AG09309 (cell line): Measurements from ENCODE around the gene ASTN2.

Source experiments
- DNase-seq: peaks from one replicate; pipeline ENCODE4 v3.0.0-alpha.2; 2010; ENCODE audit warnings: low read depth
- H3K4me3 ChIP-seq: 2 replicates; pipeline ENCODE4 v1.5.1; 2011; ENCODE audit warnings: mild to moderate bottlenecking, low read depth, low read length, moderate library complexity; ENCODE audit not compliant: control insufficient read depth
- CTCF ChIP-seq: IDR thresholded peaks from 2 replicates; pipeline ENCODE4 v1.5.1; 2011; ENCODE audit warnings: mild to moderate bottlenecking, low read depth, low read length, inconsistent platforms; ENCODE audit not compliant: insufficient read depth, control insufficient read depth; ENCODE audit errors: missing control alignments

Gene ASTN2

GRCh38 chr9:116520218-116520617, 894.6 kb downstream of the ASTN2 start:
- no peak overlapping the region for H3K4me3 ChIP-seq
- no peak for TF ChIP-seq CTCF
- DNase-seq, result no peak

- no peak overlapping the region for H3K4me3 ChIP-seq
- no peak for TF ChIP-seq CTCF
- no peak for DNase-seq
Observed at GRCh38 chr9:116516456-116516855, 898.4 kb downstream of the ASTN2 start.

GRCh38 chr9:116515541-116515940, 899.3 kb downstream of the ASTN2 start:
- no peak overlapping the region for H3K4me3 ChIP-seq
- DNase-seq, result no peak
- no peak for TF ChIP-seq CTCF

- no peak for TF ChIP-seq CTCF
- no peak for DNase-seq
- no peak overlapping the region for H3K4me3 ChIP-seq
Observed at GRCh38 chr9:116506685-116507084, 908.2 kb downstream of the ASTN2 start.

DNA sequence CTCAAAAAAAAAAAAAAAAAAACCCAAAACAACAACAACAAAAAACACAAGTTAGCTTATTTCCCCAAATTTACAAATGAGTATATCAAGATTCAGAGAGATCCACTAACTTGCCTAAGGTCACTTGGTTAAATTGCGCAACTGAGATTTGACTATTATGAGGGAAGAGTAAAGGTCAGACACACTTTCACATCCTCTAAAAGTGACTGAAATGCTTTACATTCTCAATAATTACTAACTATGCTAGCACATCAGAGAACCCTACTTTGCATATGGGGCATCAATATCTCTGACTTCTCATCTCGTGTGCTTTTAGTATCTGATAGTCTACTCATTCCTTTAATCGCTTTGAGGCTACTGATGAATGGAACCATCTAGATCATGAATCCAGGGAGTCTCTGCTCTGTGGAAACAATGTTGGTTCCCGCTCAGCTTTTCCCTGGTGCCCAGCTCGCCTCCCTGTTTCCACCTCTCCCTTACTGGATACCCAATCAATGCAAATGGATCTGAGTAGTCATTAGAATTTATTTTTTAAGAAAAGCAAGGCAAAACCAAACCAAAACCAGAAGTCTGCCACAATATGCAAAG, 909.9 kb downstream of the ASTN2 start:
- no peak for TF ChIP-seq CTCF
- DNase-seq, result no peak
- no peak overlapping the region for H3K4me3 ChIP-seq

DNA sequence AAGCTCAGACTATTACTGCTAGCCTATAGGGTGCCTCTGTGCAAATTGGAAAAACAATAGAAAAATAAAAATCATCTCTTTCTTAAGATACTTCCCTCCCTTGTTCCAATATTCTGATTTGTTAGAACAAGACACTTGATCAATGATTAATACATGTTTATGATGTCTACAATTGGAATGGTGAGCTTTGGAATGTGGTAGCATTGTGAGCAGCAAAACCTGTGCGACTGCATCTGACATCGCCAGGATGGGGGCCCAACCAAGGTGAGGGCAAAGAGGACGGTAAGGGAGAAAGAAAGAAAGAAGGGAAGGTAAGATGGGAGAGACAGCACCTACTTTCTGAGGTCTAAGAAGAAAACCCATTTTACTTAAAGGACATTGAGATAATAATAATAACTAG, 910.8 kb downstream of the ASTN2 start:
- H3K4me3 ChIP-seq, result no peak overlapping the region
- DNase-seq, result no peak
- no peak for TF ChIP-seq CTCF

DNA sequence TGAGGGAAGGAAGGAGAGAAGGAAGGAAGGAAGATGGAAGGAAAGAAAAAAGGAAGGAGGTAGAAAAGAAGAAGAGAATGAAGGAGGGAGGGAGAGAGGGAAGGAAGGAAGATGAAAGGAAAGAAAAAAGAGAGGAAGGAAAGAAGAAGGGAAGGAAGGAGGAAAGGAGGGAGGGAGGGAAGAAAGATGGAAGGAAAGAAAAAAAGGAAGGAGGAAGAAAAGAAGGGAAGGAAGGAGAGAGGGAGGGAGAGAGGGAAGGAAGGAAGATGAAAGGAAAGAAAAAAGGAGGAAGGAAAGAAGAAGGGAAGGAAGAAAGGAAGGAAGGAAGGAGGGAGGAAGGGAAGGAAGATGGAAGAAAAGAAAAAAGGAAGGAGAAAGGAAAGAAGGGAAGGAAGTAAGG, 912.1 kb downstream of the ASTN2 start:
- TF ChIP-seq CTCF, result no peak
- H3K4me3 ChIP-seq, result no peak overlapping the region
- DNase-seq, result no peak
